OCI-LY3 (cell line): Measurements from ENCODE around the gene KRI1.

ENCODE experiments used
- H2AFZ ChIP-seq: fragments of 200-600, 300-600 bp; shearing (Covaris generic); 2 replicates; pipeline ENCODE4 v1.6.0; 2014; ENCODE audit warnings: antibody characterized with exemption, low read depth, low read length
- H3K27ac ChIP-seq: fragments of 200-600, 300-600 bp; sonication (generic); 2 replicates; pipeline ENCODE4 v1.5.1; 2014; ENCODE audit warnings: mild to moderate bottlenecking, low read length, moderate library complexity, mixed read lengths
- H3K27me3 ChIP-seq: fragments of 200-600, 300-600 bp; sonication (generic); 2 replicates; pipeline ENCODE4 v1.6.1; 2014; ENCODE audit warnings: low read depth, low read length, mixed read lengths
- H3K36me3 ChIP-seq: fragments of 200-600, 300-600 bp; sonication (generic); replicated peaks from 2 replicates; pipeline ENCODE3; 2014; ENCODE audit warnings: low read depth, low read length, mixed read lengths
- H3K4me1 ChIP-seq: fragments of 300-600, 200-600 bp; sonication (generic); 2 replicates; pipeline ENCODE4 v1.6.1; 2014; ENCODE audit warnings: low read length, mixed read lengths
- H3K4me2 ChIP-seq: fragments of 200-600, 300-600 bp; sonication (generic); 2 replicates; pipeline ENCODE4 v1.6.1; 2014; ENCODE audit warnings: low read length, mixed read lengths
- H3K4me3 ChIP-seq: fragments of 300-600, 200-600 bp; sonication (generic); 2 replicates; pipeline ENCODE4 v1.5.1; 2014; ENCODE audit warnings: antibody characterized with exemption, mild to moderate bottlenecking, low read length, moderate library complexity
- H3K79me2 ChIP-seq: fragments of 300-600, 200-600 bp; shearing (Covaris generic); 2 replicates; pipeline ENCODE4 v1.6.1; 2014; ENCODE audit warnings: mild to moderate bottlenecking, low read length, mixed read lengths
- H3K9ac ChIP-seq: fragments of 300-600, 200-600 bp; shearing (Covaris generic); 2 replicates; pipeline ENCODE4 v1.6.0; 2014; ENCODE audit warnings: mild to moderate bottlenecking, low read length, moderate library complexity
- H3K9me3 ChIP-seq: fragments of 200-600, 300-600 bp; shearing (Covaris generic); 2 replicates; pipeline ENCODE4 v1.6.1; 2014; ENCODE audit warnings: low read length, mixed read lengths; ENCODE audit not compliant: insufficient read depth
- H4K20me1 ChIP-seq: fragments of 200-600, 300-600 bp; sonication (generic); 2 replicates; pipeline ENCODE4 v1.6.1; 2016; ENCODE audit warnings: low read length, mixed read lengths; ENCODE audit not compliant: insufficient read depth
- EZH2phosphoT487 ChIP-seq: fragments of 200-600 bp; shearing (Covaris generic); IDR thresholded peaks from 2 replicates; pipeline ENCODE4 v1.6.1; 2018; ENCODE audit warnings: antibody characterized with exemption, mixed run types, low read depth
- TF ChIP-seq, protein P1 (sequence below): fragments of 200-600, 300-600 bp; sonication (generic); IDR thresholded peaks from 2 replicates; pipeline ENCODE4 v1.5.1; 2014; ENCODE audit warnings: antibody characterized with exemption, low read length, low read depth

Gene KRI1

DNA sequence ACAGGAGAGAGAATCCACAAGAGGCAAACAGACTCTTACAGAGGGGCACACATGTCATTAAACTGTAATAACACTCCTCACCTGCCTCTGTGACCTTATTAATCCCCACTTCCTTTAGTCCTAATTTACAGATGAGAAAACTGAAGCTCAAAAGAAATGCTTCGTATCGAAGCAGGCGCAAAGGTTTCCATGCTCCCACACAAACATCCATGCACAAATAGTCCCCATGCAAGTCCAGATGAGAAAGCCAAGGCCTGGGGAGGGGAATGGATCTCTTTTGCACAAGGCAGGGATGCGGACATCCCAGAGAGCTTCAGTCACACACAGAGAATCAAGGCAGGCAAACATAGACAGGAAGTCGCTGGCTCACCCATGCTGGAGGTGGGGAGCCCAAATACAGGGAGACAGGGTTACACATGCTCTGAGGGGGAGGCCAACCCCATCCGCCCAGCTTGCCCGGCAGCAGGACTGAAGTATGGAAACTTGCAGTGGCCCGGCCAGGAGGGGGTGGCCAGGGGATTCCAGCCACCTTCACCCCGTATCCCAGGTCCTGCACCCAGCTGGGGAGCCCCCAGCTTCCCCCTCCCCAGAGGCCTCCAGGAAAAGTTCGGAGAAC lies 49.0 kb downstream of the KRI1 start:
- no peak overlapping the region for H3K4me3 ChIP-seq
- no peak overlapping the region for H3K9ac ChIP-seq
- H4K20me1 ChIP-seq = no peaks in the 10 kb centered on the region
- TF ChIP-seq, protein P1, sequence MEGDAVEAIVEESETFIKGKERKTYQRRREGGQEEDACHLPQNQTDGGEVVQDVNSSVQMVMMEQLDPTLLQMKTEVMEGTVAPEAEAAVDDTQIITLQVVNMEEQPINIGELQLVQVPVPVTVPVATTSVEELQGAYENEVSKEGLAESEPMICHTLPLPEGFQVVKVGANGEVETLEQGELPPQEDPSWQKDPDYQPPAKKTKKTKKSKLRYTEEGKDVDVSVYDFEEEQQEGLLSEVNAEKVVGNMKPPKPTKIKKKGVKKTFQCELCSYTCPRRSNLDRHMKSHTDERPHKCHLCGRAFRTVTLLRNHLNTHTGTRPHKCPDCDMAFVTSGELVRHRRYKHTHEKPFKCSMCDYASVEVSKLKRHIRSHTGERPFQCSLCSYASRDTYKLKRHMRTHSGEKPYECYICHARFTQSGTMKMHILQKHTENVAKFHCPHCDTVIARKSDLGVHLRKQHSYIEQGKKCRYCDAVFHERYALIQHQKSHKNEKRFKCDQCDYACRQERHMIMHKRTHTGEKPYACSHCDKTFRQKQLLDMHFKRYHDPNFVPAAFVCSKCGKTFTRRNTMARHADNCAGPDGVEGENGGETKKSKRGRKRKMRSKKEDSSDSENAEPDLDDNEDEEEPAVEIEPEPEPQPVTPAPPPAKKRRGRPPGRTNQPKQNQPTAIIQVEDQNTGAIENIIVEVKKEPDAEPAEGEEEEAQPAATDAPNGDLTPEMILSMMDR = no peak
- TF ChIP-seq EZH2phosphoT487 = no peak
- H3K27ac ChIP-seq = no peak overlapping the region
- H3K27me3 ChIP-seq = peaks cover 26% of the 10 kb centered on the region
- no peak overlapping the region for H2AFZ ChIP-seq
- no peaks in the 10 kb centered on the region for H3K36me3 ChIP-seq
- H3K4me2 ChIP-seq = no peak overlapping the region
- H3K79me2 ChIP-seq = no peaks in the 10 kb centered on the region
- peaks cover 12% of the 10 kb centered on the region for H3K4me1 ChIP-seq
- no peaks in the 10 kb centered on the region for H3K9me3 ChIP-seq

DNA sequence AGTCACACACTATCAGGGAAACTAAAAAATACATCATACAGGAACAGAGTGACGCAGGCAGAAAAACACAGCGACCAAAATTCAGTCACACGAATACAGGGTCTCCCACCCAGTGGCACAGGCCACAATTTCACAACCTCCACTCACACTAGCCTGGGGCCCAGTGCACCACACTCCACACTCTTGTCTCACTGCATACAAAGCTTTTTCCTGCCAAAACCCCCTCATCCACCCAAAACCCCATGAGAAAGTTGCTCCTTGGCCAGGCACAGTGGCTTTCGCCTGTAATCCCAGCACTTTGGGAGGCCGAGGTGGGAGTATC lies 49.8 kb downstream of the KRI1 start:
- Histone ChIP-seq H2AFZ (no peak overlapping the region), H3K9me3 (no peaks in the 10 kb centered on the region), H3K9ac (no peak overlapping the region), H3K36me3 (no peaks in the 10 kb centered on the region), H4K20me1 (no peaks in the 10 kb centered on the region), H3K4me1 (peaks cover 12% of the 10 kb centered on the region), H3K4me3 (no peak overlapping the region), H3K4me2 (no peak overlapping the region), H3K27me3 (peaks cover 25% of the 10 kb centered on the region), H3K27ac (no peak overlapping the region), H3K79me2 (no peaks in the 10 kb centered on the region)
- TF ChIP-seq, protein P1 = no peak
- no peak for TF ChIP-seq EZH2phosphoT487

GRCh38 chr19:10514211-10515145 lies 51.3 kb downstream of the KRI1 start:
- H2AFZ ChIP-seq = no peak overlapping the region
- H3K9ac ChIP-seq = no peak overlapping the region
- H3K4me2 ChIP-seq = no peak overlapping the region

DNA sequence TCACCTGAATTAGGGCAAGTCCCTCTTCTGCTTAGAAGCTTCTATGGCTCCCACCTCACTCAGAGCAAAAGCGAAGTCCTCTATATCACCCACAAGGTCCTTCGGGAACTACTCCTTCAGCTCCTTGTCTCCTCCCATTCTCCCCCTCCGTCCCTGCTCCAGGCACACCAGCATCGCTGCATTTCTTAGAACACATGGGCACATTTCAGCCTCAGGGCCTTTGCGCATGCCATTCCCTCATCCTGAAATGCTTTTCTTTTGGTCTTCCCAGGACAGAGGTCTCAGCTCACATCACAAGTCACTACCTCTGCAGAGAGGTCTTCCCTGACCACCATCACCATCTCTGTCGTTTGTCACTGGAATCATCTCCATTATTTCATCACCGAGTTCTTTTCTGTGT lies 52.6 kb downstream of the KRI1 start:
- no peak overlapping the region for H3K9ac ChIP-seq
- TF ChIP-seq, protein P1 = no peak
- TF ChIP-seq EZH2phosphoT487 = no peak
- no peaks in the 10 kb centered on the region for H4K20me1 ChIP-seq
- H3K4me2 ChIP-seq = no peak overlapping the region
- H3K4me3 ChIP-seq = no peak overlapping the region
- H3K9me3 ChIP-seq = no peaks in the 10 kb centered on the region
- H3K27me3 ChIP-seq = peaks cover 6% of the 10 kb centered on the region; the same call in 1 of the 2 replicates
- peaks cover 3% of the 10 kb centered on the region for H3K4me1 ChIP-seq
- H3K79me2 ChIP-seq = no peaks in the 10 kb centered on the region
- H3K36me3 ChIP-seq = no peaks in the 10 kb centered on the region
- no peak overlapping the region for H2AFZ ChIP-seq
- no peak overlapping the region for H3K27ac ChIP-seq

More at GRCh38 chr19:10514211-10515145, 51.3 kb downstream of the KRI1 start:
- Histone ChIP-seq H4K20me1 (no peaks in the 10 kb centered on the region), H3K27me3 (peaks cover 17% of the 10 kb centered on the region), H3K4me3 (no peak overlapping the region), H3K79me2 (no peaks in the 10 kb centered on the region), H3K27ac (no peak overlapping the region), H3K4me1 (peaks cover 15% of the 10 kb centered on the region), H3K36me3 (no peaks in the 10 kb centered on the region), H3K9me3 (no peaks in the 10 kb centered on the region)
- TF ChIP-seq, protein P1 = no peak
- TF ChIP-seq EZH2phosphoT487 = no peak
